ENCODE measurements around the gene HTR4.

- TF ChIP-seq CTCF (conservative IDR thresholded peaks at IDR 0.05; ENCODE audit: low read depth, low read length) (no peak), EZH2 (IDR thresholded peaks at IDR 0.05; ENCODE audit: borderline replicate concordance, low read depth, low read length, poor library complexity, severe bottlenecking) (no peak)
Measured at GRCh38 chr5:148436029-148436428, 218.3 kb downstream of the HTR4 start.
